Natural killer cell (primary cell): Measurements from ENCODE around the gene FAM151A. TPM values are rescaled to one million over a fixed set of nuclear protein-coding genes. Genes with fewer than 3 reads are reported as not detected.

ENCODE experiments used
- ATAC-seq, 3 donors: fragments of 150-1000 bp in 2 of 3; fragments of 200-7000 bp in 1 of 3; cut with Tn5 transposase; 1 replicate in 1 of 3; 2 replicates in 2 of 3; pipeline ENCODE4 v1.10.0; 2021; ENCODE audit warnings: mild to moderate bottlenecking in 2 of 3, moderate library complexity in 2 of 3
- DNase-seq, 2 donors: peaks; one replicate each; pipeline versions ENCODE4 v3.0.0 to v3.0.0-alpha.2; 2013 to 2021; ENCODE audit warnings: mixed read lengths in 1 of 2
- H3K27ac ChIP-seq: one replicate; pipeline ENCODE4 v1.5.1; 2013; ENCODE audit warnings: mild to moderate bottlenecking, low read length
- H3K27me3 ChIP-seq: one replicate; pipeline ENCODE4 v1.6.1; 2013; ENCODE audit warnings: low read length; ENCODE audit not compliant: control insufficient read depth, insufficient read depth
- H3K36me3 ChIP-seq: one replicate; pipeline ENCODE4 v1.6.1; 2013; ENCODE audit warnings: low read length; ENCODE audit not compliant: control insufficient read depth, insufficient read depth
- H3K4me1 ChIP-seq: one replicate; pipeline ENCODE4 v1.6.1; 2013; ENCODE audit warnings: low read length; ENCODE audit not compliant: control insufficient read depth, insufficient read depth
- H3K4me3 ChIP-seq: one replicate; pipeline ENCODE4 v1.5.1; 2013; ENCODE audit warnings: low read length
- H3K9me3 ChIP-seq: one replicate; pipeline ENCODE4 v1.6.1; 2013; ENCODE audit warnings: low read length; ENCODE audit not compliant: control insufficient read depth, insufficient read depth
- H3K27ac Mint-ChIP-seq, 2 donors: one replicate each; pipeline ENCODE4 v1.8.0; 2022; ENCODE audit warnings: mild to moderate bottlenecking in 2 of 2, mixed read lengths in 2 of 2, moderate library complexity in 1 of 2
- H3K27me3 Mint-ChIP-seq, 2 donors: one replicate each; pipeline ENCODE4 v1.8.0; 2022; ENCODE audit warnings: low read depth in 2 of 2, mixed read lengths in 2 of 2
- H3K36me3 Mint-ChIP-seq: one replicate; pipeline ENCODE4 v1.8.0; 2022; ENCODE audit warnings: mixed read lengths
- H3K4me1 Mint-ChIP-seq, 2 donors: one replicate each; pipeline ENCODE4 v1.8.0; 2022; ENCODE audit warnings: mixed read lengths in 2 of 2
- H3K4me3 Mint-ChIP-seq: one replicate; pipeline ENCODE4 v1.8.0; 2022; ENCODE audit warnings: mild to moderate bottlenecking, moderate library complexity, mixed read lengths
- H3K9me3 Mint-ChIP-seq, 2 donors: one replicate each; pipeline ENCODE4 v1.8.0; 2022; ENCODE audit warnings: mixed read lengths in 2 of 2
- WGBS: methylation state at CpG from one replicate; pipeline ENCODE4 v1.1.7; 2013; ENCODE audit warnings: missing lambda C conversion rate; ENCODE audit not compliant: insufficient coverage; 5-methylcytosine and 5-hydroxymethylcytosine counted together
- intact Hi-C: fragments of 100-400 bp; cut with micrococcal nuclease; formaldehyde crosslinking; loops from one replicate; pipeline ENCODE4 v1.14.2; 2022
- total RNA-seq, 4 donors: library from RNA; stranded (reverse); fragments of 120-200 nt in 1 of 4; gene quantifications; one replicate each; pipeline versions ENCODE4 v1.2.3 to v1.2.4, GENCODE V29; 2013 to 2022
- TF ChIP-seq, protein P1 (sequence below): fragments of 200-600 bp; IDR thresholded peaks from one replicate; pipeline ENCODE4 v1.8.0; 2022; ENCODE audit warnings: antibody characterized with exemption

Gene FAM151A
- total RNA-seq, 3 donors from 2014 or later (not counting 1 experiment from before 2014, with no cell fraction given): not detected

DNA sequence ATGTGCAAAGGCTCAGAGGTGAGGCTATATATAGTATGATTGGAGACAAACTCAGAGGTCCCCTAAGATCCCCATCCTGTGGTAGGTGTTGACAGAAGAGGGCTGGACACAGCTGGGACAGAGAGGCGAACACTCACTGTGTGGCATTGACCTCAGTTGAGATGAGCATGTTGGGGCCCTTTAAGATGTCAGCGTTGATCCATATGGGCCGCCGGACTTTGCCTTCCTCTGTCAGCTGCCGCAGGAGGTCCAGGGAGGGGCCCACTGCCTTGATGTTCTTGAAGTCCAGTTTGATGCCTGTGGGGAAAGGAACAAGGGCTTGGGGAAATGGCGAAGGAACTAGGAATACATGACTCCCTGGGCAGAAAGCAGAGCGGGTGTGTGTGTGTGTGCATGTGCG lies 8.8 kb downstream of the FAM151A start:
- 94% methylated on average over 8 of the region's 8 CpGs for WGBS
- no peak overlapping the region for H3K27ac Mint-ChIP-seq

DNA sequence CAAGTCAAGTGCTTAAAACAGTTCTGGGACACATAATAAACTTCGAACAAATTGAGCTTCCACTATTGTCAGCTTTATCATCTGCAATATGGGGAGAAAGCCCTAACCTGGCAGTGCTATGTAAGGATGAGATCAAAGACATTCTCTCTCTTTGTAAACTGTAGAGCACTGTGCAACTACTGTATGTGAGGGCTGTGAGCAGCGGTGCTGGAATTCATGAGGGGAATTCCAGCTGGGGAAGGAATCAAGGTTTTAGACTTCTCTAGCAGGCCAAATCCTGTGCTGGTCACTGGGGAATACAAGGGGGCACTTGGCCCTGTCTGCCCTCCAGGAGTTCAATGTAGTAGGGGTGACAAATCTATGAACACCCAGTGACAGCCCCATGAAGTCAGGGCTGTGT lies 9.3 kb downstream of the FAM151A start:
- Histone ChIP-seq H3K4me3 (no peak overlapping the region), H3K9me3 (no peaks in the 10 kb centered on the region), H3K27ac (no peak overlapping the region), H3K36me3 (no peaks in the 10 kb centered on the region), H3K4me1 (no peaks in the 10 kb centered on the region), H3K27me3 (no peaks in the 10 kb centered on the region)
- no peak overlapping the region for H3K27ac Mint-ChIP-seq
- WGBS: 94% methylated on average over 1 of the region's 2 CpGs
- peaks cover 5 to 8% of the 10 kb centered on the region in 2 donors for H3K27me3 Mint-ChIP-seq
- TF ChIP-seq, protein P1, sequence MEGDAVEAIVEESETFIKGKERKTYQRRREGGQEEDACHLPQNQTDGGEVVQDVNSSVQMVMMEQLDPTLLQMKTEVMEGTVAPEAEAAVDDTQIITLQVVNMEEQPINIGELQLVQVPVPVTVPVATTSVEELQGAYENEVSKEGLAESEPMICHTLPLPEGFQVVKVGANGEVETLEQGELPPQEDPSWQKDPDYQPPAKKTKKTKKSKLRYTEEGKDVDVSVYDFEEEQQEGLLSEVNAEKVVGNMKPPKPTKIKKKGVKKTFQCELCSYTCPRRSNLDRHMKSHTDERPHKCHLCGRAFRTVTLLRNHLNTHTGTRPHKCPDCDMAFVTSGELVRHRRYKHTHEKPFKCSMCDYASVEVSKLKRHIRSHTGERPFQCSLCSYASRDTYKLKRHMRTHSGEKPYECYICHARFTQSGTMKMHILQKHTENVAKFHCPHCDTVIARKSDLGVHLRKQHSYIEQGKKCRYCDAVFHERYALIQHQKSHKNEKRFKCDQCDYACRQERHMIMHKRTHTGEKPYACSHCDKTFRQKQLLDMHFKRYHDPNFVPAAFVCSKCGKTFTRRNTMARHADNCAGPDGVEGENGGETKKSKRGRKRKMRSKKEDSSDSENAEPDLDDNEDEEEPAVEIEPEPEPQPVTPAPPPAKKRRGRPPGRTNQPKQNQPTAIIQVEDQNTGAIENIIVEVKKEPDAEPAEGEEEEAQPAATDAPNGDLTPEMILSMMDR: no peak
- no peaks in the 10 kb centered on the region for H3K36me3 Mint-ChIP-seq
- intact Hi-C loops: no loop called here
- DNase-seq: no peak
- ATAC-seq: no peak
- H3K4me1 Mint-ChIP-seq: no peaks in the 10 kb centered on the region
- no peaks in the 10 kb centered on the region for H3K9me3 Mint-ChIP-seq
- no peak overlapping the region for H3K4me3 Mint-ChIP-seq

More for the DNA sequence above, 8.8 kb downstream of the FAM151A start:
- Histone ChIP-seq H3K27me3 (no peaks in the 10 kb centered on the region), H3K27ac (no peak overlapping the region), H3K4me1 (no peaks in the 10 kb centered on the region), H3K9me3 (no peaks in the 10 kb centered on the region), H3K36me3 (no peaks in the 10 kb centered on the region), H3K4me3 (no peak overlapping the region)
- intact Hi-C loops: no loop called here
- H3K4me3 Mint-ChIP-seq: no peak overlapping the region
- no peak for ATAC-seq
- TF ChIP-seq, protein P1: no peak
- H3K9me3 Mint-ChIP-seq: no peaks in the 10 kb centered on the region
- H3K36me3 Mint-ChIP-seq: no peaks in the 10 kb centered on the region
- peaks cover 5 to 8% of the 10 kb centered on the region in 2 donors for H3K27me3 Mint-ChIP-seq
- H3K4me1 Mint-ChIP-seq: no peaks in the 10 kb centered on the region
- no peak for DNase-seq

DNA sequence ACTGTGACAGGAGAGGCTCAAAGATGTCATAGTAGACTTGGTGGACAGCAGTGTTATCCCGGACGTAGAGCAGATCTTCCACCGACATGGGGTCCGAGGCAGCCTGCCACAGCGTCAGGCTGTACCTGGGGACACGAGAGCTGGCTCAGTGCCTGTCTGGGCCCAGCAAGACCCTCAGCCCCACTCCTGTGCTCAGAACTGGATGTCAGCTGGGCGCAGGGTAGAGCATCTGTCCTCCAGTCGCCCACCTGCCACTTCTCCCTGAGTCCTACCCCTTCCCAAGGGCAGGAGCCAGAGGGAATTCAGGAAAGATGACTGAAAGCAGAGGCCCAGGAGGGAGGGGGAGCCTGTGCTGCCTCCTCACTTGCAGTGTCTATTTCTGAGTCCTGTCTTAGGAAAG lies 11.7 kb downstream of the FAM151A start:
- intact Hi-C loops: no loop called here
- Mint-ChIP-seq H3K9me3 (no peaks in the 10 kb centered on the region), H3K4me3 (no peak overlapping the region), H3K27ac (no peak overlapping the region), H3K36me3 (no peaks in the 10 kb centered on the region), H3K27me3 (peaks cover 5 to 8% of the 10 kb centered on the region in 2 donors), H3K4me1 (no peaks in the 10 kb centered on the region)
- Histone ChIP-seq H3K27me3 (no peaks in the 10 kb centered on the region), H3K9me3 (no peaks in the 10 kb centered on the region), H3K27ac (no peak overlapping the region), H3K4me1 (no peaks in the 10 kb centered on the region), H3K36me3 (no peaks in the 10 kb centered on the region), H3K4me3 (no peak overlapping the region)
- TF ChIP-seq, protein P1: no peak
- WGBS: 90% methylated on average over 8 of the region's 8 CpGs
- no peak for ATAC-seq
- no peak for DNase-seq
